Measurements from ENCODE around the gene MAPK14. TPM values are rescaled to one million over a fixed set of nuclear protein-coding genes. Genes with fewer than 3 reads are reported as not detected.

Gene MAPK14
- total and polyA plus RNA-seq, 4 donors: 16.9 to 82.7 (median 35.9) TPM

GRCh38 chr6:36069573-36069972, 42.0 kb downstream of the MAPK14 start:
- Histone ChIP-seq H3K9ac (ENCODE audit: low read depth in 1 of 2, low read length in 2 of 2) (no peak overlapping the region), H3K4me3 (ENCODE audit: low read depth in 1 of 3, low read length in 3 of 3) (no peak overlapping the region), H3K36me3 (ENCODE audit: control insufficient read depth in 4 of 4, insufficient read depth in 3 of 4, low read depth in 1 of 4, low read length in 3 of 4) (no peaks in the 10 kb centered on the region), H3K27me3 (ENCODE audit: control insufficient read depth in 4 of 4, insufficient read depth in 4 of 4, low read length in 3 of 4) (no peaks in the 10 kb centered on the region), H3K27ac (ENCODE audit: low read depth in 1 of 2, low read length in 2 of 2) (no peak overlapping the region), H3K4me1 (ENCODE audit: control insufficient read depth in 4 of 4, insufficient read depth in 4 of 4, low read length in 3 of 4) (peaks cover 8 to 35% (median 22%) of the 10 kb centered on the region in 4 donors), H3K9me3 (ENCODE audit: control insufficient read depth in 4 of 4, low read length in 3 of 4) (no peaks in the 10 kb centered on the region)
- no peak for TF ChIP-seq GABPA (IDR thresholded peaks at IDR 0.05 in 1 of 2, conservative IDR thresholded peaks at IDR 0.05 in 1 of 2)
- TF ChIP-seq REST (IDR thresholded peaks at IDR 0.05): no peak
- no peak for TF ChIP-seq FOXA1 (IDR thresholded peaks at IDR 0.05)
- TF ChIP-seq SP1 (IDR thresholded peaks at IDR 0.05): no peak
- no peak for TF ChIP-seq RXRA (IDR thresholded peaks at IDR 0.05)
- TF ChIP-seq TAF1 (conservative IDR thresholded peaks at IDR 0.05): no peak
- TF ChIP-seq NR2F2 (IDR thresholded peaks at IDR 0.05): no peak
- TF ChIP-seq YY1 (IDR thresholded peaks at IDR 0.05): no peak
- no peak for TF ChIP-seq FOXA2 (IDR thresholded peaks at IDR 0.05)
- TF ChIP-seq MAX (IDR thresholded peaks at IDR 0.05): no peak
- TF ChIP-seq ZBTB33 (IDR thresholded peaks at IDR 0.05): no peak
- no peak for TF ChIP-seq EGR1 (IDR thresholded peaks at IDR 0.05; ENCODE audit: low read depth in 2 of 2)
- no peak for TF ChIP-seq JUND (IDR thresholded peaks at IDR 0.05)
- no peak for TF ChIP-seq ATF3 (IDR thresholded peaks at IDR 0.05)
- TF ChIP-seq RAD21 (IDR thresholded peaks at IDR 0.05): no peak
- no peak for TF ChIP-seq CTCF (IDR thresholded peaks at IDR 0.05; ENCODE audit: low read depth, low read length, missing input control)
- TF ChIP-seq HNF4A (conservative IDR thresholded peaks at IDR 0.05): no peak
- WGBS: 86% methylated on average over 1 of the region's 1 CpG
- DNase-seq (ENCODE audit: low spot score): no peak

GRCh38 chr6:36070252-36070651, 42.6 kb downstream of the MAPK14 start:
- peaks cover 6 to 30% (median 20%) of the 10 kb centered on the region in 4 donors for H3K4me1 ChIP-seq (ENCODE audit: control insufficient read depth in 4 of 4, insufficient read depth in 4 of 4, low read length in 3 of 4)
- no peak overlapping the region for H3K9ac ChIP-seq (ENCODE audit: low read depth in 1 of 2, low read length in 2 of 2)
- H3K4me3 ChIP-seq (ENCODE audit: low read depth in 1 of 3, low read length in 3 of 3): no peak overlapping the region
- no peak for TF ChIP-seq FOXA1 (IDR thresholded peaks at IDR 0.05)
- no peak for TF ChIP-seq ATF3 (IDR thresholded peaks at IDR 0.05)
- TF ChIP-seq ZBTB33 (IDR thresholded peaks at IDR 0.05): no peak
- no peak for TF ChIP-seq FOXA2 (IDR thresholded peaks at IDR 0.05)
- TF ChIP-seq RXRA (IDR thresholded peaks at IDR 0.05): no peak
- H3K36me3 ChIP-seq (ENCODE audit: control insufficient read depth in 4 of 4, insufficient read depth in 3 of 4, low read depth in 1 of 4, low read length in 3 of 4): no peaks in the 10 kb centered on the region
- WGBS: 89% methylated on average over 3 of the region's 3 CpGs
- no peaks in the 10 kb centered on the region for H3K9me3 ChIP-seq (ENCODE audit: control insufficient read depth in 4 of 4, low read length in 3 of 4)
- H3K27me3 ChIP-seq (ENCODE audit: control insufficient read depth in 4 of 4, insufficient read depth in 4 of 4, low read length in 3 of 4): no peaks in the 10 kb centered on the region
- no peak for DNase-seq (ENCODE audit: low spot score)
- no peak overlapping the region for H3K27ac ChIP-seq (ENCODE audit: low read depth in 1 of 2, low read length in 2 of 2)
